ENCODE data around the gene CCDC159.
A peak's percentile ranks its signal among the peaks of the same experiment; 100 is the strongest.
"Not testable (repeated sequence)": the region's sequence is repeated elsewhere in the genome, so short reads cannot be mapped to it uniquely, and the experiment has no call there.

CCDC159 gene

DNA sequence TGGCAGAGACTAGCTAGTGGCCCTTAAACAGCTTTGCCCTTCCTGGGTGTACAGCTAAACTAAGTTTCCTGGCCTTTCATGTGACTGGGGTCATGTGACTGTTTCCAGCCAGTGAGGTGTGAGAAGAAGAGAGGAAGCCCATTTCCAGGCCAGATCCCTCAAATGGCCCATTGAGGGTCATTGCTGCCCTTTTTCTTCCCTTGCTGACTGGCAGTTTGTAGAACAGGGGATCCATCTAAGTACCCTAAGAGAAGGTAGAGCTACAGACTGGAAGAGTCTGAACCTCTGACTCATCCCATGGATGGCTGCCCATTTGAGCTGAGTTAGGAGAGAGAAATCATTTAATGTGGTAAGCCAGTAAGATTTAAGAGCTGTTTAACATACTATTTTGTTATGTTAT is 30.9 kb downstream of the CCDC159 start:
- Histone ChIP-seq H3K36me3 (peaks cover 15% of the 10 kb centered on the region), H3K4me3 (ENCODE audit: low read depth in 1 of 2, low read length in 1 of 2) (peak overlapping the region; percentile 84 to 93), H3K27ac (peak overlapping the region; percentile 95), H3K4me1 (ENCODE audit: control insufficient read depth in 1 of 2, insufficient read depth in 1 of 2, low read depth in 1 of 2, low read length in 1 of 2) (peaks cover 76 to 82% of the 10 kb centered on the region in 2 experiments), H3K9me3 (no peaks in the 10 kb centered on the region), H3K27me3 (no peaks in the 10 kb centered on the region)
- TF ChIP-seq, protein P1, sequence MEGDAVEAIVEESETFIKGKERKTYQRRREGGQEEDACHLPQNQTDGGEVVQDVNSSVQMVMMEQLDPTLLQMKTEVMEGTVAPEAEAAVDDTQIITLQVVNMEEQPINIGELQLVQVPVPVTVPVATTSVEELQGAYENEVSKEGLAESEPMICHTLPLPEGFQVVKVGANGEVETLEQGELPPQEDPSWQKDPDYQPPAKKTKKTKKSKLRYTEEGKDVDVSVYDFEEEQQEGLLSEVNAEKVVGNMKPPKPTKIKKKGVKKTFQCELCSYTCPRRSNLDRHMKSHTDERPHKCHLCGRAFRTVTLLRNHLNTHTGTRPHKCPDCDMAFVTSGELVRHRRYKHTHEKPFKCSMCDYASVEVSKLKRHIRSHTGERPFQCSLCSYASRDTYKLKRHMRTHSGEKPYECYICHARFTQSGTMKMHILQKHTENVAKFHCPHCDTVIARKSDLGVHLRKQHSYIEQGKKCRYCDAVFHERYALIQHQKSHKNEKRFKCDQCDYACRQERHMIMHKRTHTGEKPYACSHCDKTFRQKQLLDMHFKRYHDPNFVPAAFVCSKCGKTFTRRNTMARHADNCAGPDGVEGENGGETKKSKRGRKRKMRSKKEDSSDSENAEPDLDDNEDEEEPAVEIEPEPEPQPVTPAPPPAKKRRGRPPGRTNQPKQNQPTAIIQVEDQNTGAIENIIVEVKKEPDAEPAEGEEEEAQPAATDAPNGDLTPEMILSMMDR (IDR thresholded peaks at IDR 0.05), result no peak

- Histone ChIP-seq H3K27ac (peak overlapping the region; percentile 95), H3K4me1 (ENCODE audit: control insufficient read depth in 1 of 2, insufficient read depth in 1 of 2, low read depth in 1 of 2, low read length in 1 of 2) (peaks cover 81 to 87% of the 10 kb centered on the region in 2 experiments)
- TF ChIP-seq, protein P1 (IDR thresholded peaks at IDR 0.05), result no peak
Observed at GRCh38 chr19:11377756-11378155, 31.4 kb downstream of the CCDC159 start.

DNA sequence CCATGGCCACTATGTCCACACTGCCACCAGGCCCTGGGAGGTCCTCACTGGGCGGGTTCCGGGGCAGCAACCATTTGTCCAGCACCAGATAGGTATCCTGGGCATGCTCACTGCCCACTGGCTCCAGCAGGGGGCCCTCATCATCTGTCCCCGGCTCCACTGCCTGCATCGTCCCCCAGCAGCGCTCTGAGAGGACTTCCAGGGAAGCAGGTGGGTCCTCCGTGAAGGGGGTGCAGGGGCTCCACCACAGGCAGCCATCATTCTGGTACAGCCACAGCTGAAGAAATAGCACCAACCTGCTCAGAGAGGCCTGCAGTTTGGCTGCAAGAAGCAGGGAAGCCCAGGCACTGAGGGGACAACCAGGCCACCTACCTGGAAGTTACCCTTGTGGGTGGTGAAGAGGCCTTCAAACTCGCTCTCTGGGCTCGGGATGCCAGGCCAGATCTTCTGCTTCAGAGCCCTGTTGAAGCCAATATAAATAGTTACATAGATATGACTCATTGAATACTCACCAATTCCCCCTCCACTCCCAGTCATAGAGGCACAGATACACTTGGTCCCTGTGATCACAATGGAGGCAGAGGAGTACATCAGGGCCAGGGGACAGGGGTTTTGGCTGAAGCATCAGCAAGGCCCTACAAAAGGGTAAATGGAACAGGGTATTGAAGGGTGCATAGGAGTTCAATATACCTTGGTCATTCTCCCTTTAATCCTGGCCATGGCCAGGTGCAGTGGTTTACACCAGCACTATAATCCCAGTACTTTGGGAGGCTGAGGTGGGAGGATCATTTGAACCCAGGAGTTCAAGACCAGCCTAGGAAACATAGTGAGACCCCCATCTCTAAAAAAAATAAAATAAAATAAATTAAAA is 32.2 kb downstream of the CCDC159 start:
- peak overlapping the region; percentile 95 for H3K27ac ChIP-seq
- TF ChIP-seq, protein P1 (IDR thresholded peaks at IDR 0.05), result peak; percentile 34
- H3K36me3 ChIP-seq, result peaks cover 15% of the 10 kb centered on the region
- H3K4me1 ChIP-seq (ENCODE audit: control insufficient read depth in 1 of 2, insufficient read depth in 1 of 2, low read depth in 1 of 2, low read length in 1 of 2), result peaks cover 88 to 91% of the 10 kb centered on the region in 2 experiments
- H3K27me3 ChIP-seq, result peaks cover 5% of the 10 kb centered on the region
- H3K9me3 ChIP-seq, result no peaks in the 10 kb centered on the region
- no peak overlapping the region for H3K4me3 ChIP-seq (ENCODE audit: low read depth in 1 of 2, low read length in 1 of 2)

More at GRCh38 chr19:11377756-11378155, 31.4 kb downstream of the CCDC159 start:
- H3K4me3 ChIP-seq (ENCODE audit: low read depth in 1 of 2, low read length in 1 of 2), result no peak overlapping the region
- peaks cover 15% of the 10 kb centered on the region for H3K36me3 ChIP-seq
- no peaks in the 10 kb centered on the region for H3K9me3 ChIP-seq
- no peaks in the 10 kb centered on the region for H3K27me3 ChIP-seq

GRCh38 chr19:11379269-11379845 is 33.0 kb downstream of the CCDC159 start:
- peaks cover 15% of the 10 kb centered on the region for H3K36me3 ChIP-seq
- H3K4me1 ChIP-seq (ENCODE audit: control insufficient read depth in 1 of 2, insufficient read depth in 1 of 2, low read depth in 1 of 2, low read length in 1 of 2), result peaks cover 88 to 90% of the 10 kb centered on the region in 2 experiments
- H3K27ac ChIP-seq, result peak overlapping the region; percentile 95
- not testable (repeated sequence) for H3K9me3 ChIP-seq
- peaks cover 11% of the 10 kb centered on the region for H3K27me3 ChIP-seq
- H3K4me3 ChIP-seq (ENCODE audit: low read depth in 1 of 2, low read length in 1 of 2), result peak overlapping the region in 1 of 2 experiments; percentile 96

DNA sequence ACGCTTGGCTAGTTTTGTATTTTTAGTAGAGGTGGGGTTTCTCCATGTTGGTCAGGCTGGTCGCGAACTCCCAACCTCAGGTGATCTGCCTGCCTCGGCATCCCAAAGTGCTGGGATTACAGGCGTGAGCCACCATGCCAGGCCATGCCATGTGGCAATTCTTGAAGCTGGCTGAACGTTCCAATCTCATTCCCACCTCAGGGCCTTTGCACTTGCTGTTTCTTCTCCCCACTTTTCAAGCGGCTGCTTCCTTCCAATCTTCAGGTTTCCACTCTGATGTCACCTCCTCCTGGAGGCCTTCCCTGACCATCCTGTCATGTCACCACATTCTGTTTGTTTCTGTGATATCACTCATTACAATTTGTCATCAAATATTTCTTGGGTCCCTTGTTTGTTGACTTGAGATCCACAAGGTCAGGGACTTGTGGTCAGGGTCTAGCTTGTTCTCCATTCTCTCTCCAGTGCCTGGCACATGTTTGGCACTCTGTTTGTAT is 33.6 kb downstream of the CCDC159 start:
- Histone ChIP-seq H3K4me3 (ENCODE audit: low read depth in 1 of 2, low read length in 1 of 2) (peak overlapping the region; percentile 90 to 96), H3K4me1 (ENCODE audit: control insufficient read depth in 1 of 2, insufficient read depth in 1 of 2, low read depth in 1 of 2, low read length in 1 of 2) (peaks cover 92 to 94% of the 10 kb centered on the region in 2 experiments)
- TF ChIP-seq, protein P1 (IDR thresholded peaks at IDR 0.05), result no peak

More for the DNA sequence above, 33.6 kb downstream of the CCDC159 start:
- H3K36me3 ChIP-seq, result peaks cover 15% of the 10 kb centered on the region
- H3K27ac ChIP-seq, result peak overlapping the region; percentile 95
- H3K27me3 ChIP-seq, result peaks cover 11% of the 10 kb centered on the region
- H3K9me3 ChIP-seq, result no peaks in the 10 kb centered on the region
